Left ventricle myocardium inferior (tissue), 1 donor: ENCODE measurements around the gene TBX2. TPM values are rescaled to one million over a fixed set of nuclear protein-coding genes. Genes with fewer than 3 reads are reported as not detected.

ENCODE experiments used
- DNase-seq: peaks from one replicate; pipeline ENCODE4 v3.0.0-alpha.2; 2020
- H3K27ac ChIP-seq: fragments of 200-600 bp; replicated peaks from 2 replicates; pipeline ENCODE4 v1.8.0; 2021
- H3K27me3 ChIP-seq: fragments of 200-600 bp; 2 replicates; pipeline ENCODE4 v1.8.0; 2021; ENCODE audit warnings: low read depth
- H3K36me3 ChIP-seq: fragments of 200-600 bp; 2 replicates; pipeline ENCODE4 v1.8.0; 2021
- H3K4me1 ChIP-seq: fragments of 200-600 bp; 2 replicates; pipeline ENCODE4 v1.8.0; 2021
- H3K4me3 ChIP-seq: fragments of 200-600 bp; 2 replicates; pipeline ENCODE4 v1.8.0; 2021; ENCODE audit warnings: mild to moderate bottlenecking, moderate library complexity
- H3K9me3 ChIP-seq: fragments of 200-600 bp; replicated peaks from 2 replicates; pipeline ENCODE4 v1.8.0; 2021
- intact Hi-C: fragments of 100-400 bp; cut with micrococcal nuclease; formaldehyde crosslinking; loops from one replicate; pipeline ENCODE4 v1.11.0; 2022
- total RNA-seq: library from RNA; stranded (reverse); fragmentation: NEBNext Ultra II Directional; extraction: Animal tissue kit (Norgen Biotek cat#: 25700); gene quantifications from one replicate; pipeline ENCODE4 v1.2.1, GENCODE V29; 2021
- TF ChIP-seq, protein P1 (sequence below): fragments of 200-600 bp; IDR thresholded peaks from 2 replicates; pipeline ENCODE4 v1.8.0; 2021; ENCODE audit warnings: antibody characterized with exemption, mild to moderate bottlenecking, borderline replicate concordance
- donor health status: DM: no; HTN: yes; CAD: no; lungs with severe emphysema.

TBX2 gene
- total RNA-seq, 1 donor from 2014 or later, result 8.2 TPM

GRCh38 chr17:61401389-61402072 lies 1.9 kb downstream of the TBX2 start:
- H3K27me3 ChIP-seq, result peaks cover 99% of the 10 kb centered on the region
- TF ChIP-seq, protein P1, sequence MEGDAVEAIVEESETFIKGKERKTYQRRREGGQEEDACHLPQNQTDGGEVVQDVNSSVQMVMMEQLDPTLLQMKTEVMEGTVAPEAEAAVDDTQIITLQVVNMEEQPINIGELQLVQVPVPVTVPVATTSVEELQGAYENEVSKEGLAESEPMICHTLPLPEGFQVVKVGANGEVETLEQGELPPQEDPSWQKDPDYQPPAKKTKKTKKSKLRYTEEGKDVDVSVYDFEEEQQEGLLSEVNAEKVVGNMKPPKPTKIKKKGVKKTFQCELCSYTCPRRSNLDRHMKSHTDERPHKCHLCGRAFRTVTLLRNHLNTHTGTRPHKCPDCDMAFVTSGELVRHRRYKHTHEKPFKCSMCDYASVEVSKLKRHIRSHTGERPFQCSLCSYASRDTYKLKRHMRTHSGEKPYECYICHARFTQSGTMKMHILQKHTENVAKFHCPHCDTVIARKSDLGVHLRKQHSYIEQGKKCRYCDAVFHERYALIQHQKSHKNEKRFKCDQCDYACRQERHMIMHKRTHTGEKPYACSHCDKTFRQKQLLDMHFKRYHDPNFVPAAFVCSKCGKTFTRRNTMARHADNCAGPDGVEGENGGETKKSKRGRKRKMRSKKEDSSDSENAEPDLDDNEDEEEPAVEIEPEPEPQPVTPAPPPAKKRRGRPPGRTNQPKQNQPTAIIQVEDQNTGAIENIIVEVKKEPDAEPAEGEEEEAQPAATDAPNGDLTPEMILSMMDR, result no peak
- no peak for DNase-seq
- peak overlapping the region; percentile 93 for H3K27ac ChIP-seq
- no peaks in the 10 kb centered on the region for H3K9me3 ChIP-seq
- peaks cover 10% of the 10 kb centered on the region for H3K36me3 ChIP-seq
- intact Hi-C loops, result loop anchor here (10.0 kb wide), 1 partner anchor 397 kb away; no protein-coding TSS in a partner anchor
- peak overlapping the region; percentile 77 for H3K4me3 ChIP-seq
- peaks cover 75% of the 10 kb centered on the region for H3K4me1 ChIP-seq

- H3K27me3 ChIP-seq, result peaks cover 98% of the 10 kb centered on the region
- TF ChIP-seq, protein P1, result no peak
- peak overlapping the region; percentile 93 for H3K27ac ChIP-seq
- H3K4me3 ChIP-seq, result peak overlapping the region; percentile 77
- H3K9me3 ChIP-seq, result no peaks in the 10 kb centered on the region
- no peak for DNase-seq
- peaks cover 69% of the 10 kb centered on the region for H3K4me1 ChIP-seq
- peaks cover 10% of the 10 kb centered on the region for H3K36me3 ChIP-seq
- intact Hi-C loops, result loop anchor here (10.0 kb wide), 1 partner anchor 397 kb away; no protein-coding TSS in a partner anchor
Measured at GRCh38 chr17:61402073-61402541, 2.5 kb downstream of the TBX2 start.

DNA sequence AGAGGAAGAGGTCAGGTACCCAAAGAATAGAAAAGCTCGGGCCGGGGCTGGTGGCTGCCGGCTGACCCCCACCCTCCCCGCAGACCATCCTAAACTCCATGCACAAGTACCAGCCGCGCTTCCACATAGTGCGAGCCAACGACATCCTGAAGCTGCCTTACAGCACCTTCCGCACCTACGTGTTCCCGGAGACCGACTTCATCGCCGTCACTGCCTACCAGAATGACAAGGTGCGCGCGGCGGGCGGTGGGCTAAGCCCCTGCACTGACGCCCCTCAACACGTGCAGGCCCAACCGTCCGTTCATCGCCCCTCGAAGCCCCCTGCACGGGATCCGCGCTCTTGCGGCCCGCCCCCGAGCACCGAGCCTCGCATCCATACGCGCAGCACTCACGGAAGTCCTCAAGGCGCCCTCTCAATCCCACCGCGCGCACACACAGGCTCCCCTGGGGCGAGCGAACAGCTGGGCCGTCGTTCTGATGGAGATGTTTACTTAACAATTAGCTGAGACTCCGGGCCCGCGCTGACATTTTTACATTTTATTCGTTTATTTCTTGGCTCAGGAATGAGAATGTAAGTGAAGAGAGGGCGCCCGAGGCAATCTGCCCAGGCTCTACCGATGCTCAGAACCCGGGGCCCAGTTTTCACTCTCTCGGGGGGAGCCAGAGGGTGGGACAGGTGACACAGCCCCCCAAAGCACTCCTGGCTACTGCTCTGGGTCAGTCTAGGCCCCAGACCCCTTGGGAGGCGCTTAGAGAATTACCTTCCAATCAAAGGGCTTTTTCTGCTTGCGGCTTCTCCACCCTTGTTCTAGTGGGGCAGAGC lies 3.5 kb downstream of the TBX2 start:
- peak overlapping the region; percentile 93 for H3K27ac ChIP-seq
- no peak for DNase-seq
- peaks cover 58% of the 10 kb centered on the region for H3K4me1 ChIP-seq
- H3K9me3 ChIP-seq, result no peaks in the 10 kb centered on the region
- peaks cover 10% of the 10 kb centered on the region for H3K36me3 ChIP-seq
- H3K4me3 ChIP-seq, result peak overlapping the region; percentile 77
- H3K27me3 ChIP-seq, result peaks cover 98% of the 10 kb centered on the region
- TF ChIP-seq, protein P1, result no peak
- intact Hi-C loops, result loop anchor here (10.0 kb wide), 1 partner anchor 398 kb away; no protein-coding TSS in a partner anchor

- H3K4me3 ChIP-seq, result peak overlapping the region; percentile 77
- intact Hi-C loops, result loop anchor here (10.0 kb wide), 1 partner anchor 399 kb away; no protein-coding TSS in a partner anchor
- H3K27ac ChIP-seq, result peak overlapping the region; percentile 93
- DNase-seq, result no peak
- peaks cover 98% of the 10 kb centered on the region for H3K27me3 ChIP-seq
- H3K36me3 ChIP-seq, result peaks cover 10% of the 10 kb centered on the region
- TF ChIP-seq, protein P1, result no peak
- no peaks in the 10 kb centered on the region for H3K9me3 ChIP-seq
- H3K4me1 ChIP-seq, result peaks cover 60% of the 10 kb centered on the region
Measured at GRCh38 chr17:61403801-61404662, 4.4 kb downstream of the TBX2 start.

DNA sequence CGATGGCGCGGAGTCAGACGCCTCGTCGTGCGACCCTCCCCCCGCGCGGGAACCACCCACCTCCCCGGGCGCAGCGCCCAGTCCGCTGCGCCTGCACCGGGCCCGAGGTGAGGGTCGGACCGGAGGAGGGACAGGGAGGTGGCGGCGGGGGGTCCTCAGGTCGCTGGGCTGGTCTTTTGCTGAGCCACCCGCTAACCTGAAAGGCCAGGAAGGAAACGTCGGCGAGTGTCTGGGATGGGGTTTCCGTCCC lies 4.9 kb downstream of the TBX2 start:
- peak overlapping the region; percentile 93 for H3K27ac ChIP-seq
- H3K36me3 ChIP-seq, result peaks cover 10% of the 10 kb centered on the region
- intact Hi-C loops, result loop anchor here (10.0 kb wide), 1 partner anchor 400 kb away; no protein-coding TSS in a partner anchor
- peak overlapping the region; percentile 77 for H3K4me3 ChIP-seq
- DNase-seq, result no peak
- no peaks in the 10 kb centered on the region for H3K9me3 ChIP-seq
- TF ChIP-seq, protein P1, result no peak
- peaks cover 95% of the 10 kb centered on the region for H3K27me3 ChIP-seq
- peaks cover 57% of the 10 kb centered on the region for H3K4me1 ChIP-seq
